GM18909 (cell line): Measurements from ENCODE around the gene ZBTB21.

Source experiments
- ATAC-seq: cut with Tn5 transposase; IDR thresholded peaks from one replicate; pipeline ENCODE4 v1.9.1; 2021; ENCODE audit warnings: mild to moderate bottlenecking; ENCODE audit not compliant: unreplicated experiment, poor library complexity

Gene ZBTB21

GRCh38 chr21:42021371-42022090 lies 11.4 kb upstream of the ZBTB21 start:
- ATAC-seq: no peak

- no peak for ATAC-seq
These were observed 9.5 kb upstream of the ZBTB21 start for GRCh38 chr21:42019706-42020105.

DNA sequence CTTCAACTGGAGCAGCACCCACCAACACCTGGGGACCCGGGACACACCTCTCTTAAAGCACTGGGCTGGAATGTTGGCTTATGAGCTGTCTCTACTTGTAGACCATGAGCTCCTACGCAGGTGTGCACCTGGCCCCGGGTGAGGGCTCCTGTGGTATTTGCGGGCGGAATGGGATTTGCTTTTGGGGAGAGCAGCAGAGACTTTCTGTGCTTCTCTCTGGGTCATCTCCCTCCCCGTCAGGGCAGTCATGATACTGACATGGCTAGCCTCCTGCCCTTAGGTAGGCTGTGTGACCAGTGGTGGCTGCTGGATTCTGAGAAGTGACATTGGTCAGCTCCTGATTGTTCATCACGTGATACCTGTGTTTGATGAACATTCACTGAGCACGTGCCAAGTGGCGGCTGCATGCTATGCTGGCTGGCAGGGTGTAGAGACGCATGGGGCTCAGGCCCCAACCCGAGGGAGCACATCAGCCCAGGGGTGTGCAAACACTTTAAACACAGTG lies 9.0 kb upstream of the ZBTB21 start:
- no peak for ATAC-seq

- ATAC-seq: no peak
These were observed 6.9 kb upstream of the ZBTB21 start for GRCh38 chr21:42017022-42017421.

DNA sequence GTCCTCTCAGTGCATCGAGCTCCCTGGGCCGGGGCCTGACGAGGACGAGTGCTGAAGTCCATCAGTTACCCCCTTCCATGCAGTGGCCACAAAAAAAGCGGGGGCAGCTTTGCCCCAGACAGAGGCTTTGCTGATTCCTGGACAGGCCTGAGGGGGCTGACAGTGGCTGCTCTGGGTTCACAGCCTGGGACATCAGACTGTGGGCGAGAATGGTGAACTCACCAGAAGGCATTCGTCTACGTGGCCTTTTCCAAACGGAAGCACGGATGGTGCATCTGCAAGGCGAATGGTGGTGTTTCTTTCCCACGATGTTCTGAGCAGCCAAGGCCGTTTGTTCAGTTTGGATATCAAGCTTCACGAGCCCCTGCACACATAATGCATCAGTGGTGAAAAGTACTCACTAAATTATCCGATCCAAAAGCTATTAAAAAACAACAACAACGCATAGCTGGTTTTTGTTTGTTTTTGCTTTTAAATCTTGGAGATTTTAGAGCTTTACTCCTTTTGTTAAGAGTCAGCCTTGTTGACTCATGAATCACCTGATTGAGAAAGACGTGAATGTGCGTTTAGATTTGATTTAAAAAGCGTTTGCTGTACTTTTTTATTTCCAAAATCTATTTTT lies 6.3 kb upstream of the ZBTB21 start:
- no peak for ATAC-seq

DNA sequence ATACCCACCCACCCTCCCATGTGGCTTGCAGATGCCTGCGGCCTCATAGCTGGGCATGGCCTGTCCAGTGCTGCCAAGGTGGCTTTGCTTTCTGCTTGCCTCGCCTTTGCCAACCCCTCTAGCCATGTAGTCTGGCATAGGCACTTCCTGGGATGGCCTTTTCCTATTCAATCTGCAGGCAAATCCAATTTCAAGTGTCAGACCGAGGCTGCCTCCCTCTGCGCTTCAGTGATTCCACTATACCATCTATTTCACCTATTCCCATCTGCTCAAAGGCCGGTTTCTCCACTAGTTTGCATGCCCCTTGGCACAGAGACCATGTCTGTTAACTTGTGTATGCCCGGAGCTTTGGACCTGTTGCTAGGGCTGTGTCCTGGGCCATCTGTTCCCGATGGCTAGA lies 3.8 kb upstream of the ZBTB21 start:
- no peak for ATAC-seq

GRCh38 chr21:42013376-42013775 lies 3.2 kb upstream of the ZBTB21 start:
- ATAC-seq: no peak

DNA sequence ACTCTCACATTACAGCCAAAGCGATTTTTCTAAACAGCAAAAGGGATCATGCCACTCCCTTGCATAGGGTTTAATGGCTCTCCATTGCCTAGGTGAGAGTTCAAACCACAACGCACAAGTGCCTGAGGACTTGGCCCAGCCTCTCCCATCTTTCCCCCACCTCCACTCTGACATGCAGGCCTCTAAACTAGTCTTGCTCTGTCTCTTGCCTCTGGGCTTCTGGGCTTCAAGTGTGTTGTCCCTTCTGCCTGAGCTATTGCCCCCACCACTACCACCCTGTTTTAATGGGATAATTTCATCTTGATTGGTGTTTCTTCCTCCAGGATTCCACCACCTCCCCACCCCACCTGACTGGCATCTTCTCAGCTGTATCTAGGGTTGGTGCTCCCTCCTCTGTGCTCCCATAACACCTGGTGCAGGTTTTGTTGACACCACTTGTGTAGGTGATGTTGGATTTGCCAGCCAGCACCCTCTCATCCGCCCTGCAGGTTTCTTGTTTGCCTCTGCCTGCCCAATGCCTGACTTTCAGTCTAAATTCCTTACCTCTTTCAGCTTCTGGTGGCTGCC lies 2.7 kb upstream of the ZBTB21 start:
- no peak for ATAC-seq

GRCh38 chr21:42012344-42012743 lies 2.2 kb upstream of the ZBTB21 start:
- ATAC-seq: no peak

DNA sequence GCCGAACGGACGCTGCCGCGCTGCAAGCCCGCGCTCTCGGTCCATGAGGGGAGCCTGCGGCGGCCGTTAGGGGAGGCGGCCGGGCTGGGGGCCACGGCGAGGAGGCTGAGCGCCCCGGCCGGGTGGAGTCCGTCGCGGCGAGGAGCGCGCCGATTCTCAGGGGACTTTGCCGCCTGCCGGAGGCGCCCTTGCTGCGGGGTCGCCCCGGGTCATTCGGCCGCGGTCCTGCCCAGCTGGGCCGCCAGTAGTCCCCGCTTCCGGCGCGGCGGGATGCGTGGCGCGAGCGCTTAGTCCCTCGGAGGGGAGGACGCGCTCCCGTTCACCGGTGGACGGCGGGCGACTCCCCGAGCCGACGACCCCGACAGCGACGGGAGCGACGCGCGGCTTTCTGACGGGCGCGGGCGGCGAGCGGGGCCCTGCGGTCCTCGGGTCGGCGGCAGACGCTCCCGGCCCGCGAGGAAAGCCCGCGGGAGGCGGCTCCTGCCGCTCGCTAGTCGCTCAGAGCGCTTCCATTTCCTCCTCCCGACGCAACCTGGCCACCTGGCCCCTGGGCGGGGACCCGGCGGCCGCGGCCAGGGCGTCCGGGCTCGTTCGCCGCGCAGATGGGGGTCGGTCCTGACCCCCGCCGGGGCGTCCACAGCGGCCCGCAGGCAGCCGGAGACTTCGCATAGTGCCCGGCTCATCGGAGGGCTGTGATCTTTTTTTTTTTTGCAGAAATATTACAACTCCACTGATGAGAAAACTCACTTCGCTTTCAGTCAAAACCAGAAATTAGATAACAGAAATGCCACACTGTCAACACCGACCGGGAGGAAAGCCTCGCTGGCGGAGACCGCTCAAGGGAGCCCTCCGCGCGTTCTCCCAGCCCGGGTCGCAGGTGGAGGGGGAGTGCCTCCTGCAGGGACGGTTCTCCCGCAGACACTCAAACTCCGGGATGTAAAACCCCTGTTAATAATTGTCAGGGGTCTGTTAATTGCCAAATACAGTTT lies 641 bp upstream of the ZBTB21 start:
- ATAC-seq: peak; percentile 25

DNA sequence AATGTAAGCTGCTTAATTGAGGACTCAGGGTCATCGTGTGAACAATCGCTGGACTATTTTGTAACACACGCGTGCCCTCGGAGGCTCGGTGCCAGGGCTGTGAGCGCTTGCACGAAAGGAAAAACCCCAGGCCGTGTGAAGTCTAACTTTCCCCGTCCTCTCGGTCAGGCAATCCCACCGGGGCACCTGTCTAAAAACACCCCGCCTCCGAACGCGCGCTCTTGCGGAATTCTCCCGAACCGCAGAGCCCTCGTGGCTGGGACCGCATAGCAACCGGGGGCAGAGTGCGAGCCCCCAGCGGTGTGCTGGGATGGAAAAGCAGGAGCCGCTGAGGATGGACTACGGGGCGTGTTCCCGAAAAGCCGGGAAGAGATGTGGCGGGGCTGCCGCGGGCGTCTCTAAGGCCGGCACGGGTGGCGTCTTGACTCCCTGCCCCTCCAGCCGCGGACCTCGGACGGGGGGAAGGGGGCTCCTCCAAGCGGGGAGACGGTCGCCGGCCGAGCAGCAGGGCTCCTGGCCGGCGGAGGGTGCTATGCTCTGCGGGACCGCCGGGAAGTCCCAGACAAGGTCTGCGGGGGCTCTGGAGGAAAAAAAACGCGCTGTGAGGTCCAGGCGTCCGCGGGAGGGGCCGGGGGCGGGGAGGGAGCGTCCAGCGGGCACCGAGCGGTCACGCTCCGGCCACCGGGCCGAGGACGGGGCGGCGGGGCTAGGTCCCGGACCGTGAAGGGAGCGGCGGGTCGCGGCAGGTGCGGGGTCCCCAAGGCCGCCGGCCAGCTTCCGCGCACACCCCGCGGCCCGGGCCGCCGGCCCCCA lies 936 bp downstream of the ZBTB21 start:
- peak; percentile 30 for ATAC-seq

DNA sequence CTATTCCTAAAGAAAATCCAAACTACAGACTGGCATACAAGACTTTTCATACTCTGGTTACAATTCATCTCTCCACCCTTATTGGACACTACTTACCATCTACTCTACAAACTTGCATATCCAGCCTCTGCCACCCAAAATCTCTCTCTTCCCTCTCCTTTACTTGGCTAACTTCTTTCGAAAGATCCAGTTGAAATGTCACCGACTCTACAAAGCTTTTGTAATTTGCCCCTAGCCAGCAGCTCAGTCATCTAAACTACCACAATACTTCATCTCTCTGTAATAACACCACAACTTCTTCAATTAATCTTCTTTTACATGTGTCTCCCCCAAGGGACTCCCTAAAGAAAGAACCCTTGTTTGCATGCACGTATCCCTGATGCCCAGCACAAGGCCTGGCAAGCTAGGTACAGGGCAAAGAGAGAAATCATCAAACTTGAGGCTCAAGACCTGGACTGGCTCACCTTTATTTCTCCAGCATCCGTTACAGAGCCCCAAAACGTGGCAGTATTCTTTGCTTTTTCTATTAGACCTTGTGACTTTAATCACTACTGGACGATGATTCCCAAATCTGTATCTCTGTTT lies 2.7 kb downstream of the ZBTB21 start:
- no peak for ATAC-seq

DNA sequence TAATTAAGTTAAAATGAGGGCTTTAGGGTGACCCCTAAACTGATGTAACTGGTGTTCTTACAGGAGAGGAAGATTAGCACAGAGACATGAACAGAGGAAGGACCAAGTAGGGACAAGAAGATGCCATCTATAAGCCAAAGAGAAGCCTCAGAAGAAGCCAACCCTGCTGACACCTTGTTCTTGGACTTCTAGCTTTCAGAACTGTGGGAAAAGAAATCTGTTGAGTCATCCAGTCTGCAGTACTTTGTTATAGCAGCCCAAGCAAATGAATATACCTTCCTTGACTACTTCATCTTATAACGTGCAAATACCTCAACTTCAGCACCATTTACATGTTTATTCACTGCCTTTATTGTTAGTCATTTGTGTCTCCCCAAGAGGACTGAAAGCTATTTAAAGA lies 3.4 kb downstream of the ZBTB21 start:
- ATAC-seq: no peak

DNA sequence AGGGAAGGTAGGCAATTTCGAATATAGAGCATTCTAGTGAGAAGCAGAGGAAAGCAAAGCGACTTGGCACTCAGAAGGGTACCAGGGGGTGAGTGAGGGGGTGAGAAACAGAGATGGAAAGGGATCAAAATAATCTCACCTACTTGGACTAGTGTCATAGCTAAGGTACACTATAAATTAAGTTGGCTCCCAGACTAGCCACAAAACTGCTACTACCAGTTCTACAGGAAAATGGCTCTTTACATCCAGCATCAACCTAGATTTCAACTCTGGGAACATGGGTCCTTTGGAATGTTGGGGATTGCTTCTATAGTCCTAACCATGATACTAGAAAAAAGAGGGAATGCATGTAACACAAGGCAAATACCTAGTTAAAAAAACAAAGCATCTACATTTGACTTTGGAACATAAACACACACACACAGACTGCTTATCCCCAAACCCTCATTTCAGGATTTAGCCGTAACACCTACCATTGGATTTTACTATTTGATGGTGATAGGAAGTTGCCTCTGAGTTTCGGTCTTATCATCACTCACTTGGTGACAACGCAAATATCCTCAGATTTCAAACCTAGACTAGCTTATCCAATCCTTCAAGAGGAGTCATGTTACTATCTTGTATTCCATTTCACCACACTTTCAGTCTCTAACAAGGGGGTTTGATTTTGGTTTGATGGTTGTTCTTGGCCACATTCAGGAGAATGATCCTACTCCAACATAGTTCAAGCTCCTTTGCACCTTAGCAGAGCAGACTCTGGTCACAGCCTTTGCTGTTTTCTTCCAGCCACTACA lies 5.6 kb downstream of the ZBTB21 start:
- no peak for ATAC-seq

DNA sequence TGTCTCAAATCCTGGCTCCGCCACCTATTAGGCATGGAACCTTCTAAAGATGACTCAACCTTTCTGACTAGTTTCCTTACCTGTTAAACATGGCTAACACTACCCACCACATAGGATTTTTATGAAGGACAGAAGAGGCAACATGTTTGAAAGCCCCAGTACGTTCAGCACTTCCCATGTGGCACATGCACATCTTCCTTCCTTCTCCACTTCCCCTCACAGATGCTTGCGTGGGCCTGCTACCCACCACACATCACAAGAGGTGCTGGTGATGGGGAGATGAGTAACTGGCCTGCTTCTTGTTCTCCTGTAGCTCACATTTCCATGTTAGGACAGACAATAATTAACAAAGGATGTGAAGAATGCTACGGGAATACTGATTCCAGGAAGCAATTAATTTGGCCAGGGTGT lies 7.1 kb downstream of the ZBTB21 start:
- no peak for ATAC-seq

- ATAC-seq: peak; percentile 82
These were observed 7.7 kb downstream of the ZBTB21 start for GRCh38 chr21:42002421-42002958.

- no peak for ATAC-seq
These were observed 8.4 kb downstream of the ZBTB21 start for GRCh38 chr21:42001781-42002180.

DNA sequence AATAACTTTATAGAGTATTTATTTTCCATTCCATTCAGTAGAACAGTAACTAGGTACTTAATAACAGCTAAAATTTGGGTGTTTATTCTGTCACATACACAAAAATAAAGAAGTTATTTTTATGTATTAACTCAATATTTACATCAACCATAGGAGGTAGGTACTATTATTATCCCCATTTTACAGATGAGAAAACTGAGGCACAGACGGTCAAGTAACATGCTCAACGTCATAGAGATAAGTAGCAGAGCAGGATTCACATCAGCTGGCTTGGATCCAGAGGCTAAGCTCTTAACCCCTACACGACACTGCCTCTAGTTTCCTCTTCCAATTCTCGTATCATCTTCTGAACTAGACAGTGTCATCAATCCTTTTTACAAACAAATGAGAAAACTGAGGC lies 9.3 kb downstream of the ZBTB21 start:
- no peak for ATAC-seq
